ENCODE data around the gene PTGDS.
A peak's percentile ranks its signal among the peaks of the same experiment; 100 is the strongest.

The PTGDS gene

DNA sequence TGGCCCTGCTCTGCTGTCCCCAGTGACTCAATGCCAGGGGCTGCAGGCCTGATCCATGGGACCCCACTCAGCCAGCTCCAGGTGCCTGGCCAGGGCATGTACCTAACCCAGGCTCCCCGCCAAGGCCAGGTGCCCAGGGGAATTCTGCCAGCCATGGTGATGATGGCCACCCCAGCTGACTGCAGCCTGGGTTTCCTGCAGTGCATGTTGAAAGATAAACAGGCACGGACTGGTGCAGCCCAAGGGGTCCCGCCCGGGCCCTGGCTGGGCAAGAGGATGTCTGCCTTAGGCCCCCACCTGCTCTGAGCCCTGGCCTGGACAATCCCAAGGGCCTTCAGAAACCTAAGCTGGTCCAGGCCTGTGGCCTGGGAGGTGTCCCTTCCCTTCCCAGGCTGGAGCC is 49.5 kb downstream of the PTGDS start:
- no peak for DNase-seq

DNA sequence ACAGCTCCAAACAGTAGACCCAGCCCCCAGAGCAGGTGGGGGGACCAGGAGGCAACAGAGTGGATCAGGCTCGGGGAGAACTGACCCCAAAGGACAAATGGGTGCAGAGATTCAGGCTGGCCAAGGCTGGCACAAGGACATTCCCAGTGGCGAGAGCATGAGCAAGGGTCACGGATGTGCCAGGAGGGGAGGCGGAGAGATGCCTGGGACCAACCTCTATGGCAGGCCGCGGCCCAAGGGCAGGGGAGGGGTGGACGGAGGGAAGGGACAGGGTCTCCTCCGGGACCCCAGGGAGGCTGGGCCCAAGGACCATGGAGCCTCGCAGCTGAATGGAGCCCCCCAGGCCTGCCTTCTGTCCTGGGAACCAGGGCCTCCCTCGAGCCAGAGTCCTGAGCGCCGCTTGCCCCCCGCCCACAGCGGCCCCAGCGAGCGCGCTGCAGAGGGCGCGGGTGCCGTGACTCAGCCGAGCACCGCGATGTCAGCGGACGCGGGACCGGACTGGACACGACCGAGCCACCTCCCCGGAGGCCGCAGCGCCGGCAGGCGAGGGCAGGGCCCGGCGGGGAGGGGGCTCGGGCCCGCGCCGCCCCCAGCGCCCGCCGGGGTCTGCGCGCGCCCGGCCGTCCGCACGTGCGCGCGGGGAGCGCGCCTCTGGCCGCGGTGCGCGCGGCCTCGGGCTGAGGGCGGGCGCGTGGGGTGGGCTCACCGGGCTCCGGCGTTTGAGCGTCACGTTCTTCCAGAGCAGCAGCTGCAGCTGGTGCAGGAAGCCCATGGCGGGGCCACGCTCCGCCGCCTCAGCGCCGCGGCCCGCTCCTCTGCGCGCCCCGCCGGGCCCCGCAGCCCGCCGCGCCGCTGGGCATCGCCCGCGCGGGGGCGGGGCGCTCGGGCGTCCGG is 50.3 kb downstream of the PTGDS start, which contains the start of gene ABCA2:
TSS of gene ABCA2 (minus strand) at position 869 of the 894 bp plus-strand sequence. CDS start at position 772, 97 bp downstream.
- no peak for DNase-seq

DNA sequence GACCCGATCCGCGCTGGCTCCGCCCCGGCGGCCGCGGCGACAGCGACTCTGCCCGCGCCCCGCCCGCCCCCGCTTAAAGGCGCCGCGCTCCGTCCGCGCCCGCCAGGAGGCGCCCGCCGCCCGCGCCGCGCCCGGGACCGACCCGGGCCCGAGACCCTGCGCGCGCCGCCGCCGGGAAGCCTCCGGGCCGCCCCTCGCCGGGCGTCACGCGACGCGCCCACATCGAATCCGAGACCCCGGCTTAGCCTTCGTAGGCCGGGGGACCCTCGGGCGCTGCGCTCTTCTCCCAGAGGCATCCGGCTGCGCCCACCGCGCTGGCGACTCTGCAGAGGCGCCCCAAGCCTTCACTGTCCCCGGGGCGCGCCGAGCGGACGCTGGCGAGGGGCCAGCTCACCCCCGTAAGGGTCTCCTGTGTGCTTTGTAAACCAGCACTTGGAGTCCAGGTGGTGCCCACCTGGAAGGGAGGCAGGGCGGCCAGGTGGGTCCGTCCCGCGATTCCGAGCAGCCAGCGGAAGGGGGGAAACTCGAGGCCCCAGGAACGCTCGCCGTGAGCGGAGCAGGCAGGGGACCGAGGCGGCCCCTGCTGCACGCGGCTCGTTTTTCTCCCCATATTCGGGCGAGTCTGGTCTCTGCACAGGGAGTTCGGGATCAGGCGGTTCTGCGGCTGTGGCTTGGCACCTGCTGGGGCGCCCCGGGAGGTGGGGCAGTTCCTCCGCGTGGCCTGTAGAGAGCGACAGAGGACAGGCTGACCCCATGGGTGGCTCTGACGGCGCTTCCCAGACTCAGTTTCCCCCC is 51.2 kb downstream of the PTGDS start:
- DNase-seq: peak; percentile 32 to 59

- DNase-seq: peak; percentile 12 to 15
Observed at GRCh38 chr9:137029058-137029936, 52.0 kb downstream of the PTGDS start.

- no peak for DNase-seq
Observed at GRCh38 chr9:137030006-137030405, 52.7 kb downstream of the PTGDS start.

DNA sequence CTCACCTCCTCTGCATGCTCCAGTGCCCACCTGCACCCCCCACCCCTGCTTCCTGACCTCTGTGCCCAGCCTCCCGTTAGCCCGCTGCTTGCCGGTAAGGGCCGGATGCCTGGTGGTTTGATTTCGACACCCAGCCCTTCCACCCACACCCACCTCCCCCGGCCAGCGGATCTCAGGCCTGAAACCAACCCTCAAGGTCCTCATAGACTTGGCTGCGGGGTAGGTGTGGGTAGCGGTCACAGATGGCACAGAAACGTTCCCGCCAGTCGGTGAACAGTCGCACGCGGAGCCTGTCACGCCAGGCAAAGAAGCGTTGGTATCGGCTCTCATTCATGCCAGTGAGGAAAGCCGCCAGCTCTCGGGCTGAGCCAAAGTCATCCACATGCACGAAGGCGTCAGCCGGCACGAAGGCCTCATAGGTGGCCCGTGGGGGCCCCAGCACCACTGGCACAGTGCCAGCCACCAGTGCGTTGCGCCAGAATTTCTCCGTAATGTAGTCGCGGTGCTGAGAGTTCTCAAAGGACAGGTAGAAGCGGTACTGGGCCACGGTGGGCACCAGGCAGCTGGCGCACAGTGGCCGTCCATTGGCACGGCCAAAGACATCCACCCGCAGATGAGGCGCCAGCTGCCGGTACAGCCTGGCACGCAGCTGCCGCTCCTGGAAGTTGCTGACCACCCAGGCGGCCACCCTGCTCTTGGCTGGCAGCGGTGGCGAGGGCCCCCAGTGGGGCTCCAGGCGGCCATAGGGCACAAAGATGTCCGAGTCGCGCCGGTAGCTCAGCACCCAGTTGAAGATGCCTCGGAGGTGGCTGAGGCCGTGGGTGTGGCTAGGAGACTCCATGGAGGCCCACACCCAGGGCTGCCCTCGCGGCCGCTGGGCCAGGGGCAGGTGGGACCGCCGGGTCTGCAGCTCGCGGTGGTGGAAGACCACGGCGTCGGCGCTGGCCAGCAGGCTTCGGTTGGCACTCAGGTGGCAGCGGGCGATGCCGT is 53.5 kb downstream of the PTGDS start:
- DNase-seq: peak; percentile 34 to 52
